Right lobe of liver (tissue), 4 donors: ENCODE measurements around the gene GALNT7.

Source experiments
- POLR2A ChIP-seq: fragments of 450-650 bp; IDR thresholded peaks from one replicate; pipeline ENCODE4 v1.6.1; 2017; ENCODE audit warnings: antibody characterized with exemption, mild to moderate bottlenecking
- TF ChIP-seq, protein P1 (sequence below), 4 donors: fragments of 200-600 bp in 3 of 4; fragments of 450-650 bp in 1 of 4; IDR thresholded peaks; one replicate each; pipeline versions ENCODE4 v1.5.1 to v1.8.0; 2016 to 2022; ENCODE audit warnings: antibody characterized with exemption in 4 of 4, mild to moderate bottlenecking in 2 of 4
- donor health status: DM: no; HTN: no; CAD: no.
- donor health status: DM: no; HTN: no; CAD: no.
- donor health status: DM: no; HTN: yes; CAD: no.

DNA sequence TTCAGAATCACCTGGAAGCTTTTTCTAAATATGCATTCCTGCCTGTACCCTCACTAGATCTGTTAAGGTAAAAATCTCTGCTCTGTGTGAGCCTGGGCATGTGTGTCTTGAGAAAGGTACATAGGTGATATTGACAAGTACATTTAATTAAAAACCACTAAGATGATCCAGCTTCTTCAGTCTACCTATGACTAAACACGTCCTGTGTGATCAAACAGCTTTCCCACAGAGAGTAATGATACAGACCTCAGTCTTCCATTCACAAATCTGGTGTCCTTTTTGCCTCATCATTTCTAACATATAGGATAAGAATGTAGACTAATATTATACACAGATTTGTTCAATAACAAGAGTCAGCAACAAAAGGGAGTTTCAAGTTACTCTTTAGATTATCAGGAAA is 42.6 kb downstream of the GALNT7 start:
- TF ChIP-seq, protein P1, sequence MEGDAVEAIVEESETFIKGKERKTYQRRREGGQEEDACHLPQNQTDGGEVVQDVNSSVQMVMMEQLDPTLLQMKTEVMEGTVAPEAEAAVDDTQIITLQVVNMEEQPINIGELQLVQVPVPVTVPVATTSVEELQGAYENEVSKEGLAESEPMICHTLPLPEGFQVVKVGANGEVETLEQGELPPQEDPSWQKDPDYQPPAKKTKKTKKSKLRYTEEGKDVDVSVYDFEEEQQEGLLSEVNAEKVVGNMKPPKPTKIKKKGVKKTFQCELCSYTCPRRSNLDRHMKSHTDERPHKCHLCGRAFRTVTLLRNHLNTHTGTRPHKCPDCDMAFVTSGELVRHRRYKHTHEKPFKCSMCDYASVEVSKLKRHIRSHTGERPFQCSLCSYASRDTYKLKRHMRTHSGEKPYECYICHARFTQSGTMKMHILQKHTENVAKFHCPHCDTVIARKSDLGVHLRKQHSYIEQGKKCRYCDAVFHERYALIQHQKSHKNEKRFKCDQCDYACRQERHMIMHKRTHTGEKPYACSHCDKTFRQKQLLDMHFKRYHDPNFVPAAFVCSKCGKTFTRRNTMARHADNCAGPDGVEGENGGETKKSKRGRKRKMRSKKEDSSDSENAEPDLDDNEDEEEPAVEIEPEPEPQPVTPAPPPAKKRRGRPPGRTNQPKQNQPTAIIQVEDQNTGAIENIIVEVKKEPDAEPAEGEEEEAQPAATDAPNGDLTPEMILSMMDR (IDR thresholded peaks at IDR 0.05): no peak
- no peak for TF ChIP-seq POLR2A
